GM19324 (cell line): ENCODE data around the gene TTC39B.
"Not testable (repeated sequence)": the region's sequence is repeated elsewhere in the genome, so short reads cannot be mapped to it uniquely, and the experiment has no call there.

ENCODE experiments used
- ATAC-seq: cut with Tn5 transposase; IDR thresholded peaks from one replicate; pipeline ENCODE4 v1.9.1; 2021; ENCODE audit warnings: mild to moderate bottlenecking, moderate library complexity; ENCODE audit not compliant: unreplicated experiment, low FRiP score

Gene TTC39B

DNA sequence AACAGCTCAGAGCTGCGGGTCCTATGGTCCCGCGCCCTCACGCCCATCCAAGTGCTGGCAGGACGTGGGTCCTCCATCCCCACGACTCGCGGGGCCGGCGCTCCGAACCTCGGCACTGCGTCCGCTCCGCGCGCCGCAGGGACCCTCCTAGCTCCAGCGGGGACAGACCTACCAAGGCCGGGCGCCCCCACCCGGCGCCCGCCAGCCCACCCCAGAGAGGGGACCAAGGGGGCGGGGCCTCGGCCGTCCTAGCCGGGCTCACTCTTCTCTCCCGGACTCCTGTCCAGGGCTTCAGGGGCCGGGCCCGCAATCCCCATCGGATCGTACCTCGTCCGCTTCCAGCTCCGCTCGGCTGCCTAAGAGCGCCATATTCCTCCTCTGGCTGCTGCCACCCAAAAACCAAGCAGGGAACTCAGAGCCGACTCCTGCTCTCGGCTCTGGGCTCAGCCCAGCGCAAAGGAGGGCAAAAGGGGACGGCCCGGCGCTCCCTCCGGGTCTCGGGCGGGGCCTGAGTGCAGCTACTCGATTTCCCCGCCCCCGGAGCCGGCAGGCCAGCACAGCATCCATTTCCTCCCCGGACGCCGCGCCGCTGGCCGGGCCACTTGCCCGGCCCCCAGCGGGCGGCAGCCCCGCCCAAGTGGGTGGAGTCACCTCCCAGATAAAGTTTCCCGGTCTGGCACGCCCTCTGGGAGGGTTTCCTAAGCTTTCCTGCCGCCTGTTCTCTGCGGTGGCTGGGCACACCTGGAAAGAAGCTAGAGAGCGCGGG, at the start of gene TTC39B:
Gene TTC39B, minus strand, starts transcription at position 460 of the 766 bp plus-strand sequence. Its CDS starts 91 bp downstream, at position 369.
- ATAC-seq: peak; percentile 99

GRCh38 chr9:15355669-15356068, 48.7 kb upstream of the TTC39B start:
- ATAC-seq: no peak

GRCh38 chr9:15354713-15355112, 47.7 kb upstream of the TTC39B start:
- no peak for ATAC-seq

DNA sequence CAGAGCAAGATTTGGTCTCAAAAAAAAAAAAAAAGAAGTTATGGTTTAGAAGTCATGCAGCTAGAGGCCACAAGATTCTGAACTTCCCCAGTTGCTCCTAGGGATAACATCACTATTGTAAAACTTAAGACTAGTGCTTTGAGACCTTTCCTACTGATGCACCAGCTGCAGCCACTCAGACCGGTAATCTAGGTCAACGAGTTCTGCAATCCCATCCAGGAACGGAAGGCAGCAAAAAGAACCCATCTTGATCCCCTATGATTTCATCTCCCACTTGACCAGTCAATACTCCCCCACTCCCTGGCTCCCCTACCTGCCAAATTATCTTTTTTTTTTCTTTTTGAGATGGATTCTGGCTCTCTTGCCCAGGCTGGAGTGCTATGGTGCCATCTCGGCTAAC, 46.9 kb upstream of the TTC39B start:
- ATAC-seq: no peak

GRCh38 chr9:15352306-15352705, 45.3 kb upstream of the TTC39B start:
- ATAC-seq: no peak

DNA sequence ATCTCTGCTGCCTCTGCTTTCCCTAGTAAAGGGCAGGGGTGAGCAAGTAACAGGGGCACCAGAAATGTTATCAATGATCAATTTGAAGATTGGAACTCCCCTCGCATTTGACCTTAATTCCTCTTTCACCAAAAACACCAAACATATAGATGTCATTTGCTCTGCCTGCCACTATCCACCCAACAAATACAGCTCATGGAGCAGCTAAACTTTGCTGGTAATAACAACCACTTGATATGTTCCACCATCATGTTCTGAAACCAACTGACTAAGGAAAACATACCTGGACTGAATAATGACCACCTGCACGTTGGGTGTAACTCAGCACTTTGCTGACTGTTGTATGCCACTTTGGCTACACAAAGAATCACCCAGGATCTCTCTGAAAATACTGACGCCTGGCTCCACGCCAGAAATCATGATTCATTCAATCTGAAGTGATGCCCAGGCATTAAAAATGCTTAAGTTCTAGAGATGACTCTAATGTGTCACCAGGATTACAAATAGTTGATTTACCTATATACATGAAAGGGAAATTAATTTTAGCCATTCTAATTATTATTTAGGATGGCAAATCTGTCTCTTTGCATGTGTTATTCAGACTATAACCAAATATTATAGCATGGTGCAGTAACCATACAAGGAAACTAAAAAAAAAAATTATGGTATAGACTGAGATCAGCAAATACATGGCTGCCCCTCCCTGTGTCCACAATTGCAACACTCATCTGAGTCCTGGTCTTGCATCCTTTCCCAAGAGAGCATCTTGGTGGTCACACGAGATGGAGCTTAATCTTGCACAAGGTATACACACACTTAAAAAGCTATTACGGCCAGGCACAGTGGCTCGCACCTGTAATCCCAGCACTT, 43.1 kb upstream of the TTC39B start:
- no peak for ATAC-seq

- ATAC-seq: no peak
Observed at GRCh38 chr9:15346837-15347236, 39.8 kb upstream of the TTC39B start.

DNA sequence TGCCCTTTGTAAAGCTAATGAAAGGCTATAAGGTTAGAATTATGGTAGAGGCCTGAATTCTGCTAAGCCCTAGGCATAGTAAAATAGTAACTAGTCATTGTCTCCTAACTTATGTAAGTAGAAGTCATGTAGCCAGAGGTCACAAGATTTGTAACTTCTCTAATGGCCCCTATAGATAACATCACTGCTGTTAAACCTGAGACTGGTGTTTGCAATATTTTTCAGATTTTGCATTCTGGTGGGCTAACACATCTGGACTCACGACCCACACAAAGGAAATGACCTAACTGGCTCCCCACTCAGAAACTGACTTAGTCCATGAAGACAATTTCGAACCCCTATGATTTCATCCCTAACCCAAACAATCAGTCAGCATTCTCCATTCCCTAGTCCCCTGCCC, 37.2 kb upstream of the TTC39B start:
- no peak for ATAC-seq

DNA sequence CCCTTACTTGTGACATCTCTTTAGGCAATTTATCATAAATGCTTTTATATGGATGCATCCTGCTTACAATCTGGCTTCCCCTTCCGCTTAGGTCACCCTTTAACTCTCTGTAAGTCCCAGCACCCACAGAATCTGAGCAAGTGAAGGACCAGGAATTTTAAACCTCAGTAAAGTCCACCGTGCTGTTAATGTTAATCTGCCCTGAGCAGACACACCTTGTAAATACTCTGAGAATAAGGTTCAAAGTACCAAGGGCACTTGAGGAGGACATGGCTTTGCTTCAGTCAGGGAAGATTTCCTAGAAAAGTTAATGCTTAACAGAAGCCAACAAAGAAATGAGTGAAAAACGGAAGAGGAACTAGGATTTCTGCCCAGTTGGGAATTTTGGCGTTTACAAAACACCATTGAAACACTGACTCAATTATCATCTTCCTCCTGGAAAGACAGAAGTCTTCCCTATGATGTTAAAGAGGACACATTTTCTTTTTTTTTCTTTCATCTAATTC, 26.4 kb upstream of the TTC39B start:
- no peak for ATAC-seq

- ATAC-seq: no peak
Observed at GRCh38 chr9:15332939-15333338, 25.9 kb upstream of the TTC39B start.

GRCh38 chr9:15329539-15330109, 22.6 kb upstream of the TTC39B start:
- ATAC-seq: no peak

DNA sequence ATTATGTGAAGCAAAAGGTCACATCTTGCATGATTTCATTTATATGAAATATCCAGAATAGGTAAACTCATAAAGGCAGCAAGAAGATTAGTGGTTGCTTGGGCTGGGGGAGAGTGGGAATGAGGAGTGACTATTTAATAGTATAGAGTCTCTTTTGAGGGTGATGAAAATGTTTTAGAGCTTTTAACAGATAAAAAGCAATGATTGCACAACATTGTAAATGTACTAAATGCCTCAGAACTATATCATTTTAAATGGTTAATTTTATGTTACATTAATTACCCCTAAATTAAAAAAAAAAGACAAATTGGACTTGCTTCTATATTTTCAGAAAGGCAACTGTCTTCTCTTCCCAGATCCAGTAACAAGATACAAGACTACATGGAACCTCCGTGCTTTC, 21.9 kb upstream of the TTC39B start:
- no peak for ATAC-seq

DNA sequence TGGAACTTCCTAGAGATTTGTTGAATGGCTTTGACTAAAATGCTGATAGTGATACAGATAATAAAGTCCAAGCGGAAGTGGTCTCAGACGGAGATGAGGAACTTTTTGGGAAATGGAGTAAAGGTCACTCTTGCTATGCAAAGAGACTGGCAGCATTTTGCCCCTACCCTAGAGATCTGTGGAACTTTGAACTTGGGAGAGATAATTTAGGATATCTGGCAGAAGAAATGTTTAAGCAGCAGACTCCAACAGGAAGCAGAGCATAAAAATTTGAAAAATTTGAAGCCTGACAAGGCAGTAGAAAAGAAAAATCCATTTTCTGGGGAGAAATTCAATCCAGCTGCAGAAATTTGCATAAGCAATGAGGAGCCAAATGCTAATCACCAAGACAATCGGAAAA, 15.7 kb upstream of the TTC39B start:
- not testable (repeated sequence) for ATAC-seq

DNA sequence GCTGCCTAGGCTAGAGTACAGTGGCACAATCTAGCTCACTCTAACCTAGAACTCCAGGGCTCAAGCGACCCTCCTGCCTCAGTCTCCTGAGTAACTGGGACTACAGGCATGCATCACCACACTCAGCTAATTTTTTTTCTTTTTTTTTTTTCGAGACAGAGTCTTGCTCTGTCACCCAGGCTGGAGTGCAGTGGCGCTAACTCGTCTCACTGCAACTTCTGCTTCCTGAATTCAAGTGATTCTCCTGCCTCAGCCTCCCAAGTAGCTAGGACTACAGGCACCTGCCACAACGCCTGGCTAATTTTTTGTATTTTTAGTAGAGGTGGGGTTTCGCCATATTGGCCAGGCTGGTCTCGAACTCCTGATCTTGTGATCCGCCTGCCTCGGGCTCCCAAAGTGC, 12.6 kb upstream of the TTC39B start:
- not testable (repeated sequence) for ATAC-seq

DNA sequence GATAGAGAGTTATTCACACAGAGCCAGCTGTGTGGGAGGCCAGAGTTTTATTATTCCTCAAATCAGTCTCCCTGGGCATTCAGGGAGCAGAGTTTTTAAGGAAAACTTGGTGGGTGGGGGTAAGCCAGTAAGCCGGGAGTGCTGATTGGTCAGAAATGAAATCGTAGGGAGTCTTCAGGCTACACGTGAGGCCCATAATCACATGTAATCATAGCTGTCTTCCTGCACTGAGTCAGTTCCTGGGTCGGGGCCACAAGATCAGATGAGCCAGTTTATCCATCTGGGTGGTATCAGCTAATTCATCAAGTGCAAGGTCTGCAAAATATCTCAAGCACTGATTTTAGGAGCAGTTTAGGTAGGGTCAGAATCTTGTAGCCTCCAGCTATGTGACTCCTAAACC, 10.8 kb upstream of the TTC39B start:
- no peak for ATAC-seq

- no peak for ATAC-seq
Observed at GRCh38 chr9:15311607-15312006, 4.6 kb upstream of the TTC39B start.

- ATAC-seq: no peak
Observed at GRCh38 chr9:15310107-15310850, 3.3 kb upstream of the TTC39B start.

DNA sequence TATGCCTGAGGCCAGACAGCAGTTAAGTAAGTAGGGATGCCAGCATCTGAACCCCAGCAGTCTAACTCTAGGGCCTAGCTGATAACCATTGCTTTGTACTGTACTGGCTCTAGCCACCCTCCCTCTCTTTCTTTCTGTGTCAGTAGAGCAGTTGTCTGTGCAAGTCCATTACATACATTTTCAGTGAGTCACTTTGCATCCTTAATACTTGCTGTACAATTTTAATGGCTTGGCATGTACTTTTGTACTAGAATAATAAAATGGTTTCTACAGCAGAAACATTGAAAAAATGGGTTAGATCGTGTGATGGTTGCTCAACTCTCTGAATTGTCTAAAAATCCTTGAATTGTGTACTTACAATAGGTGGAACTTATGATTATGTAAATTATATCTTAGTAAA, 1.5 kb upstream of the TTC39B start:
- no peak for ATAC-seq

- no peak for ATAC-seq
Observed at GRCh38 chr9:15307523-15307841, 466 bp upstream of the TTC39B start.

DNA sequence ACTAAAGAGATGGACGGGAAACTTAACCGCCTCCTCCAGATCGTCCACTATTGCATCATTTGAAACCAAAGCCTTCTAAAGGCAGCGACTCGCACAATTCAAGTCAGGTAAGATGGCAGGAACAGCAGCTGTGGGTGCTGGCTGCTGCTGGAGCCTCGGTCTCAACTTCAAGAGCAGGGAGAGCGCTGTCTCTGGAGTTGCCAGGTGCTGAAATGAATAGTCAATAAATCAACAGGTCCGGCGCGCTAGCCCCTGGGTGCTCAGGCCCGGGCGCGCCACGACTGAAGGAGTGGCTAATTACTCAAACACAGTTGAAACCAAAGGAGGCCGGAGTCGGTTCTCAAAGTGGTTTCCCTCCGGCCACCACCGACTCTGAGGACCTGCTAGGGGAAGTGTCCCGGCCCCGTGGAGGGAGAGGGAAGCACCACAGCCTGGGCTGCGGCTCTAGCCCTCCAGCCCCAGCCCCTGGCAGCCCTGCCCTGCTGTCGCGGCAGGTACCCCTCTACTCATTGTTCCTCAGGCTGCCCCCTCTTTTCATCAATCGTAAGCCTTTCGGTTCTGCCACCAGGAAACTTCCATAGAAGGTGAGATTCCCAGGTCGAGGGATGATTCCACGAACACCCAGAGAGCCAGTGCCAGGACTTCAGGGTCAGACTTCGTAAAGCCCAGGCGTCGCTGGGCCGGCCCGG, 804 bp downstream of the TTC39B start:
- ATAC-seq: peak; percentile 17
